Astrocyte of the cerebellum (primary cell): Measurements from ENCODE around the gene POLR2H.

Experiments used
- DNase-seq: peaks from one replicate; pipeline ENCODE4 v3.0.0-alpha.2; 2011; ENCODE audit warnings: low read depth
- H3K4me3 ChIP-seq: 2 replicates; pipeline ENCODE4 v1.5.1; 2011; ENCODE audit warnings: mild to moderate bottlenecking, low read depth, low read length, moderate library complexity
- in situ Hi-C: cut with HindIII; loops from 2 replicates; pipeline ENCODE4 v1.10.0; 2017; ENCODE audit warnings: low sequenced_read_pairs
- TF ChIP-seq, protein P1 (sequence below): IDR thresholded peaks from 2 replicates; pipeline ENCODE4 v1.5.1; 2012; ENCODE audit warnings: low read length, low read depth, moderate library complexity, mild to moderate bottlenecking; ENCODE audit errors: missing control alignments

POLR2H gene

DNA sequence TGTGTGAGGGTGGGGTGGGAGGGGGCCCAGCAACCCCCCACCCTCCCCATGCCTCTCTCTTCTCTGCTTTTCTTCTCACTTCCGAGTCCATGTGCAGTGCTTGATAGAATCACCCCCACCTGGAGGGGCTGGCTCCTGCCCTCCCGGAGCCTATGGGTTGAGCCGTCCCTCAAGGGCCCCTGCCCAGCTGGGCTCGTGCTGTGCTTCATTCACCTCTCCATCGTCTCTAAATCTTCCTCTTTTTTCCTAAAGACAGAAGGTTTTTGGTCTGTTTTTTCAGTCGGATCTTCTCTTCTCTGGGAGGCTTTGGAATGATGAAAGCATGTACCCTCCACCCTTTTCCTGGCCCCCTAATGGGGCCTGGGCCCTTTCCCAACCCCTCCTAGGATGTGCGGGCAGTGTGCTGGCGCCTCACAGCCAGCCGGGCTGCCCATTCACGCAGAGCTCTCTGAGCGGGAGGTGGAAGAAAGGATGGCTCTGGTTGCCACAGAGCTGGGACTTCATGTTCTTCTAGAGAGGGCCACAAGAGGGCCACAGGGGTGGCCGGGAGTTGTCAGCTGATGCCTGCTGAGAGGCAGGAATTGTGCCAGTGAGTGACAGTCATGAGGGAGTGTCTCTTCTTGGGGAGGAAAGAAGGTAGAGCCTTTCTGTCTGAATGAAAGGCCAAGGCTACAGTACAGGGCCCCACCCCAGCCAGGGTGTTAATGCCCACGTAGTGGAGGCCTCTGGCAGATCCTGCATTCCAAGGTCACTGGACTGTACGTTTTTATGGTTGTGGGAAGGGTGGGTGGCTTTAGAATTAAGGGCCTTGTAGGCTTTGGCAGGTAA, 16.0 kb upstream of the POLR2H start:
- TF ChIP-seq, protein P1, sequence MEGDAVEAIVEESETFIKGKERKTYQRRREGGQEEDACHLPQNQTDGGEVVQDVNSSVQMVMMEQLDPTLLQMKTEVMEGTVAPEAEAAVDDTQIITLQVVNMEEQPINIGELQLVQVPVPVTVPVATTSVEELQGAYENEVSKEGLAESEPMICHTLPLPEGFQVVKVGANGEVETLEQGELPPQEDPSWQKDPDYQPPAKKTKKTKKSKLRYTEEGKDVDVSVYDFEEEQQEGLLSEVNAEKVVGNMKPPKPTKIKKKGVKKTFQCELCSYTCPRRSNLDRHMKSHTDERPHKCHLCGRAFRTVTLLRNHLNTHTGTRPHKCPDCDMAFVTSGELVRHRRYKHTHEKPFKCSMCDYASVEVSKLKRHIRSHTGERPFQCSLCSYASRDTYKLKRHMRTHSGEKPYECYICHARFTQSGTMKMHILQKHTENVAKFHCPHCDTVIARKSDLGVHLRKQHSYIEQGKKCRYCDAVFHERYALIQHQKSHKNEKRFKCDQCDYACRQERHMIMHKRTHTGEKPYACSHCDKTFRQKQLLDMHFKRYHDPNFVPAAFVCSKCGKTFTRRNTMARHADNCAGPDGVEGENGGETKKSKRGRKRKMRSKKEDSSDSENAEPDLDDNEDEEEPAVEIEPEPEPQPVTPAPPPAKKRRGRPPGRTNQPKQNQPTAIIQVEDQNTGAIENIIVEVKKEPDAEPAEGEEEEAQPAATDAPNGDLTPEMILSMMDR: peak; percentile 59
- no peak overlapping the region for H3K4me3 ChIP-seq
- DNase-seq: no peak
- in situ Hi-C loops: no loop called here

DNA sequence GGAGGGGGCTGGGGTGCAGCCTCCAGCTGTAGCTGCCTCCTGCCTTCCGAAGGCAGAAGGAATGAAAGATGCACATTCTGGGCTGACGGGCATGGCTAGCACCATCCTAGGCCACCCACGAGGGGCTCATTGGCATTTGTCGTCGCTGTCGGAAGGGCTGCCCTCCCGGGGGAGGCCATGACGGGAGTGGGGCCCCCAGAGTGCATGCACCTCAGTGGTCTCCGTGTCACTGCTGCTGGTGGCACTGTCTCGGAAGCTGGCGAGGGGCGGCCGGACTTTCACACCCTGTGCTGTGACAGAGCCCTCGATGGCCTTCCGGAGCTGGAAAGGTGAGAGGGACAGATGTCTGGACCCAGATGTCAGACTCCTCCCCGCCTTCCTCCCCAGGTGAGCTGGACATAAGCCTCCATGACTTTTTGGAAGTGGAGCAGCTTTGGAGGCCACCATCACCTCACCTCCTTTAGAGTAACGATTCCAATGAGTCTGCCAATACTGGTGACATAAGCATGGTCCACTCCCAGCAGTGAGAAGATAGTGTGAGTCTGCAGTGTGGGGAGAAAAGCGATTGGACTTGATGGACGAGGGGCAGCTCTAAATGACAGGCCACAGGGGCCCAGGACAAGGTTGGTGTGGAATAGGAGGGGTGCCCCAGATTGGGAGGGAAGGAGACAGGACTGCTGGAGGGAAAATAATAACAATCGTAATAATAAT, 14.9 kb upstream of the POLR2H start:
- no peak for DNase-seq
- TF ChIP-seq, protein P1: no peak
- H3K4me3 ChIP-seq: no peak overlapping the region
- in situ Hi-C loops: no loop called here

DNA sequence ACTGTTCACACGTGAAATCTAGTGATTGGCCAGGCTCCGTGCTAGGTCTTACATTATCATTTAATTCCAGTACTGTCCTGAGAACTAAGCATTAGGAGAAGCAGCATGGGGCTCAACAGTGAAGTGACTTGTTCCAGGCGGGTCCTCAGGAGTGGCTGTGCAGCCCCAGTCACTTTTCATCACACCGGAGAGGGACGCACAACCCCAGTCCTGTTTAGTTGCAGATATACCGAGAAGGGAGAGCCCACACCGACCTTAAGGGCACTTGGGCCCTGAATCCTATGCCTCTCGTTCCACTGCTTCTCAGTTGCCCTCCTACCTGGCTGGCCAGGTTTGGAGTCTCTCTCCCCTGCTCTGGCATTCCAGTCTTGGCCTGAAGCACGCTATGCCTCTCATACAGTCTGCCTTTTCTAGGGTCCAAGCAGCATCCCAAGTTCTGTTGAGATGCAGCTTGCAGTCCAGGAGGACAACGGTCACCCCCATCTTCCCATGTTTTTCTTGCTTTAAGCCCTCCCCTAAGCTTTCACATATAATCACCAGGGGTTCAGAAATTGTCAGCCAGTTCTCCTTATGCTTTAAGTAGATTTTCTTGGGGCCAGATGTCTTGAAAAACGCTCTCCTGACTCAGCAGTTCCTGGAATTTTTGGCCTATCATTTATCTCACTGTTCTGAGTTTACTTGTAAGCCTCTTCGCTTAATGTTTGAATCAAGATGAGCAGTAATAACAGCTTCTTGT, 14.0 kb upstream of the POLR2H start:
- in situ Hi-C loops: no loop called here
- TF ChIP-seq, protein P1: no peak
- no peak for DNase-seq
- H3K4me3 ChIP-seq: no peak overlapping the region

DNA sequence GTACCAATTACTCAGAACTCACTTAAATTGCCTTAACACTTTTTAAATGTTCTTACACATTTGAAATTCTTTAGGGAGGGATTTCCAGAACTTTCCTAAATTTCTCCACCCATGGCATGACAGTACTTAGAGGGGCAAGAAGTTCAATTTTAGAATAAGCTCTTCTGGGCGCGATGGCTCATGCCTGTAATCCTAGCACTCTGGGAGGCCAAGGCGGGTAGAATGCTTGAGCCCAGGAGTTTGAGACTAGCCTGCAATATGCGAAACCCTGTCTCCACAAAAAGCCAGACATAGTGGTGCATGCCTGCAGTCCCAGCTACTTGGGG, 13.5 kb upstream of the POLR2H start:
- TF ChIP-seq, protein P1: no peak
- no peak overlapping the region for H3K4me3 ChIP-seq
- in situ Hi-C loops: no loop called here
- no peak for DNase-seq

DNA sequence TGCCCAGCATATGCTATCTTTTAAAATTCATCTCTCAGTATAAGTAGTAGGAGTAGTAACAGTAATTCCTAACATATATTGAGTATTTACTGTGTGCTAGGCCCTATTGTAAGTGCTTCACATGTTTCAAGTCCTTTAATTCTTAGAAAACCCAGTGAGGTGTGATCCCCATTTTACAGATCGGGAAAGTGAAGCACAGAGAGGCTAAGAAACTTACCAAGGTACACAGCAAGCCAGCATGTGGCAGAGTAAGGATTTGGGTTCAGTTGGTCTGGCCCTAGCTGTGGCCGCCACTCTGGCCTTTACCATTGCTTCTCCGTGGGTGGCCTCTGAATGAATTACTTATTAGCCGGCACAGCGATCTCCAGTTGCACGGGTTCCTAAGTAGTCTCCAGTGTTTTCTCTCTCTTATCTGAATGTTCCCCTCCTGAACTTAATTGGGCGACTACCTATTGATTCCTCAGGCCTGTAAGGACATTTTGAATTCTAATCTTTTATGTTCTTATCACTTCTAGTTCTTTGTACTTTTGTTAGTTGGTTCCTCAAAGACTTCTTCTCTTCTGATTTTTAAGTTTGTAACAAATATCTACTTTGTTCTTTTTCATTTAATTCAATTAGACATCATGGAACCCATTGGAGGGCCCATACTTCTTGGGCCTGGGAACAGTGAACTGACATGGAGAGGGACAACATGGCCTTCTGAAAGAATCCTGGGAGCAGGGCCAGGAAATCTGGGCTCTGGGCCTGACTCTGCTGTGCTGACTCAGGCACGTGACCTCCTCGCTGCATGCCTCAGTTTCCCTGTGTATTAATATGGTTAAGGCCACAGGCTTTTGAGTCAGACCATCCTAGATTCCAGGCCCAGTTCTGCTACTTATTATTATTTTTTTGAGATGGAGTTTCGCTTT, 11.7 kb upstream of the POLR2H start:
- H3K4me3 ChIP-seq: no peak overlapping the region
- TF ChIP-seq, protein P1: no peak
- in situ Hi-C loops: no loop called here
- DNase-seq: no peak

DNA sequence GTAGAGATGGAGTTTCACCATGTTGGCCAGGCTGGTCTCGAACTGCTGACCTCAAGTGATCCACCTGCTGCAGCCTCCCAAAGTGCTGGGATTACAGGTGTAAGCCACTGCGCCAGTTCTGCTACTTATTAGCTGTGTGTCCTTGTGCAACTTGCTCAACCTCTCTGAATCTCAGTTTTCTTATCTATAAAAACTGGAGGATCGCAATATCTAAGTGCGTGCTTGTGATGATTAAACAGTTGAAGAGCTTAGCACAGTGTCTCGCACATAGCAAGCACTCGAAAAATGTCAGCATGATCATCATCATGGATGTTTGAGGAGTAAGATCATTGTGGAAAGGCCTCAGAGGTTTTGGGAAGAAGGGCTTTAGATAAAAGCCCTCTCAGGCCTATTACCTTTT, 10.9 kb upstream of the POLR2H start:
- DNase-seq: no peak
- in situ Hi-C loops: no loop called here
- no peak overlapping the region for H3K4me3 ChIP-seq
- TF ChIP-seq, protein P1: no peak
